ENCODE measurements around the gene ABCF1.
A peak's percentile ranks its signal among the peaks of the same experiment; 100 is the strongest.
"Not testable (repeated sequence)": the region's sequence is repeated elsewhere in the genome, so short reads cannot be mapped to it uniquely, and the experiment has no call there.

Gene ABCF1

DNA sequence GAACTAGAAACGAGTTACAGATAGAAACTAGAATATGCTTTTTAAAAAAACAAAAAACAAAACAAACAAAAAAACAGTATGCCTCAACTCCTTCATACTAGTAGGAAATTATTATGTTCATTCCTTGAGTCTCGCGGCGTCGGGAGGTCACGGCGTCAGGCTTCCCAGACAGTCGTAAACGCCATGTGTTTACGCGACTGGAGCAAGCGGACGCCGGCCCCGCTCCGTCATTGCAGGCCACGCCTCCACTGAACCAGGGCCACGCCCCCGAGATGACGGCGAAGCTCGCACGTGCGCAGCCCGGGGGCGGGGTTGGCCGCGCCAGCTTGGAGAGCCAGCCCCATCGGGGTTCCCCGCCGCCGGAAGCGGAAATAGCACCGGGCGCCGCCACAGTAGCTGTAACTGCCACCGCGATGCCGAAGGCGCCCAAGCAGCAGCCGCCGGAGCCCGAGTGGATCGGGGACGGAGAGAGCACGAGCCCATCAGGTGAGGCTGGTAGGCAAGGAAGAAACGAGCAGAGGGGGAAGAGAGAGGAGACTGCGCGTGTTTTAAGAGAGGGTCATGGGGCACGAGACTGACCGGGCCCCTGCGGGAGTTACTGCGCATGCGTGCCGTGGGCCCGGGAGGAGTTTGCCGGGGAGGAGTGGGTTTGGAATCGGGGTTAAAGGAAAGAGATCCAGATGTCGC lies at the start of gene ABCF1:
TSS of gene ABCF1 (plus strand) at position 368 of the 687 bp plus-strand sequence. CDS start at position 414, 46 bp downstream.
- peak; percentile 99 for DNase-seq

DNA sequence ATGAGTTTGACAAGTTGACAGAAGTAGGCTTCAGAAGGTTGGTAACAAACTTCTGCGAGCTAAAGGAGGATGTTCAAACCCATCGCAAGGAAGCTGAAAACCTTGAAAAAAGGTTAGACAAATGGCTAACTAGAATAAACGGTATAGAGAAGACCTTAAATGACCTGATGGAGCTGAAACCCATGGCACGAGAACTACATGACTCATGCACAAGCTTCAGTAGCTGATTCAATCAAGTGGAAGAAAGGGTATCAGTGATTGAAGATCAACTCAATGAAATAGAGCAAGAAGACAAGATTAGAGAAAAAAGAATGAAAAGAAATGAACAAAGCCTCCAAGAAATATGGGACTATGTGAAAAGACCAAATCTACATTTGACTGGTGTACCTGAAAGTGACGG lies 49.3 kb upstream of the ABCF1 start:
- DNase-seq, result not testable (repeated sequence)

DNA sequence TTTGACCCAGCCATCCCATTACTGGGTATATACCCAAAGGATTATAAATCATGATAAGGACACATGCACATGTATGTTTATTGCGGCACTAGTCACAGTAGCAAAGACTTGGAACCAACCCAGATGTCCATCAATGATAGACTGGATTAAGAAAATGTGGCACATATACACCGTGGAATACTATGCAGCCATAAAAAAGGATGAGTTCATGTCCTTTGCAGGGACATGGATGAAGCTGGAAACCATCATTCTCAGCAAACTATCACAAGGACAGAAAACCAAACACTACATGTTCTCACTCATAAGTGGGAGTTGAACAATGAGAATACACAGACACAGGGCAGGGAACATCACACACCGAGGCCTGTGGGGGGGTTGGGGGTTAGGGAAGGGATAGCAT lies 44.8 kb upstream of the ABCF1 start:
- not testable (repeated sequence) for DNase-seq

DNA sequence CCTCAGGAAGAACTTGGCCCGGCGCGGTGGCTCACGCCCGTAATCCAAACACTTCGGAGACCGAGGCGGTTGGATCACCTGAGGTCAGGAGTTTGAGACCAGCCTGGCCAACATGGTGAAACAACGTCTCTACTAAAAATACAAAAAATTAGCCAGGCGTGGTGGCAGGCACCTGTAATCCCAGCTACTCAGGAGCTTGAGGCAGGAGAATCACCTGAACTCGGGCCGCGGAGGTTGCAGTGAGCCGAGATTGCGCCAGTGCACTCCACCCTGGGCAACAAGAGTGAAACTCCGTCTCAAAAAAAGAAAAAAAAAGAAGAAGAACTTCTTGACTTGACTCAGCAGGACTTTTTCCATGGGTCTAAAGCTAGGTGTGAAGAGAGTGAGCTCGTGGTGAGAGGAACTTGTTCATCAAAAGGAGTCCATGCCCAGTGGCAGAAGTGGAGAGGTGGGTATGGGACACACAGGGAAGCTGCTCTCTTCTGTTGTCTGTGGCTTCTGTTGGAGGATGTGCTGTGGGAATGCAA lies 41.8 kb upstream of the ABCF1 start:
- DNase-seq, result peak; percentile 47

DNA sequence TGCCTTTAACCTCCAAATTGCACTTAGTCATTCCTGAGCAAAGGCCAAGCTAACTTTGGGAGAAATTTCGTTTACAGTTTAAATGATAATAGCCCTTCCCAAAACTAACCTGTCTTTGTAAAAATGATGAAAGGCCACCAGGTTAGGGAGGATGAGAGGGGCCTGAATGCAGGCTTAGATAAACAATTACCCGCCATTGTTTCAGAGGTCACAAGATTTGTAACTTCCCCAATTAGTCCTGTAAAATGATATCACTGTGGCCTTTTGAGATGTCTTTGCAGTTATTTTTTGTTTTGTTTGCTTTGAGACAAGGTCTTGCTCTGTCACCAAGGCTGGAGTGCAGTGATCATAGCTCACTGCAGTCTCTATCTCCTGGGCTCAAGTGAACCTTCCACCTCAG lies 41.2 kb upstream of the ABCF1 start:
- DNase-seq, result no peak

DNA sequence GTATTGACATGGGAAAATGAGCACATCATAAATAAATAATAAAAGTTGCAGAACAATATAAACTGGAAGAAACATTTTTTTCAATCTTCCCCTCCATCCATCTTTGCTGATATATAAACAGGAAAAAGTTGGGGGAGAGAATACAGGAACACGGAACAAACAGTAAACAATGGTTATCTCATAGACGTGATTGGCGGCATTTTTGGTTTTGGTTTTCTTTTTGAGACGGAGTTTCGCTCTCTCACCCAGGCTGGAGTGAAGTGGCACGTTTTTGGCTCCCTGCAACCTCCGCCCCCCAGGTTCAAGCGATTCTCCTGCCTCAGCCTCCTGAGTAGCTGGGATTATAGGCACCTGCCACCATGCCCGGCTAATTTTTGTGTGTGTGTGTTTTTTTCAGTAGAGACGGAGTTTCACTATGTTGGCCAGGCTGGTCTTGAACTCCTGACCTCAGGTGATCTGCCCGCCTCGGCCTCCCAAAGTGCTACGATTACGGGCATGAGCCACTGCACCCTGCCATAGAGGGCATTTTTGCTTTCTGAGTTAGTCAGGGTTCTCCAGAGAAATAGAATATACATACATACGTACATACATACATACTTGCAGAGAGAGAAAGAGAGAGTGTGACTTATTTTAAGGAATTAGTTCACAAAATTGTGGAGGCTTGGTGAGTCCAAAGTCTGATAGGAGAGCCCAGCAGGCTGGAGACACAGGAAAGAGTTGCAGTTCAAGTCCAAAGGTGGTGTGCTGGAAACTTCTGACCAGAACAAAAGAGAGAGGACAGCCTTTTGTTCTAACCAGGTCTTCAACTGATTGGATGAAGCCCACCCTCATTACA lies 37.6 kb upstream of the ABCF1 start:
- no peak for DNase-seq

DNA sequence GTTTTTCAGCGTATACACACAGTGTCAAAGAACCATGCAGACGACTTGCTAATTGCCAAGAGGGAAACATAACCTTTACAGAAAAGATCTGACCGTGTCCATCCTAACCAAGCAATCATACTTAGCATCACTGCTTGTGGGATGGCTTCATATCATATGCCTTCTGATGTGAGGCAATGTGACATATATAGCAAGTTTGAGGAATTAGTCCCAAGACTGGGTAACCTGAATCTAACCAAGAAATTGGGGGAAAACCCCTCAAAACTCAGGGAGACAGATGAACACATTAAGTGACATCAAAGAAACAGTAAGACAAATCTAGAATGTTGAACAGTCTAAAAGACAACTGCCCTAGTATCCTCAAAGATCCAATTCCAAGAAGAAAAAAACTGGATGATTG lies 33.3 kb upstream of the ABCF1 start:
- no peak for DNase-seq

DNA sequence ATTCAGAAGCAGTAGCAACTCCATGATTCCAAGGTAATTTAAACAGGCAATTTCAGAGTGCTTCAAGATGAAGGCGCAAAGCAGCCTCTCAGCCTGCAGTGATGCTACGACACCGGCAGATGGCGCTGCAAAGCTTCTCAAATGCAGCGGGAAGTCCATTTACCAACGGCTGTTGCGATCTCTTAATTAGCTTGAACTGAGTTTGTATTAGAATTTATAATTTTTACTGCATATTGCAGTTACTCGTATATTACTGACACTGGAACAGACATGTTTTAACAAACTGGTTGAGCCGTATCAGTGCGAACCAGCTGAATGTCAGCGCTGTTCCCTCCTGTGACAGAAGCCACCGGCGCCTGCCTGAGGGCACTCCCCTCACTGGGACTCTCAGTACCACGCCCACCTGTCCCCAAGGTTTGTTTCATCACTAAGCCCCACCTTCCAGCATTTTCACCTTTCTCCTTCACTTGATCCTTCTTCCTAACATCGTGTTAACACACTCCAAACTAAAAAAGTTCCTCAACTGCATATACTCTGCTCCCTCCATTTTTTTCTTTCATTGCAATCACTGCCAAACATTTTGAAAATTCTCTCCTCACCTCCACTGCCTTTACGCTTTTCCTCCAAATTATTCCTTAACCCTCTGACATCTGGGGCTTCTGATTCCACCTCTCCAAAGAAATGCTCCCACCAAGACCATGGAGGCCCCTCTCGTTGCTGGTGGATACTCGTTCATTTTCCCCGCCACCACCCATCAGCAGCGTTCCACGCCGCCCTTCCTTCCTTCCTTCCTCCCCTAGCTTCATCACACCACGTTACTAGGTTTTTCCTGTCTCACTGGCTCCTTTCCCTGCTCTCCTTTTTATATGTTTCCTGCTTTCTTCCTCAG lies 29.5 kb upstream of the ABCF1 start:
- DNase-seq, result peak; percentile 77

DNA sequence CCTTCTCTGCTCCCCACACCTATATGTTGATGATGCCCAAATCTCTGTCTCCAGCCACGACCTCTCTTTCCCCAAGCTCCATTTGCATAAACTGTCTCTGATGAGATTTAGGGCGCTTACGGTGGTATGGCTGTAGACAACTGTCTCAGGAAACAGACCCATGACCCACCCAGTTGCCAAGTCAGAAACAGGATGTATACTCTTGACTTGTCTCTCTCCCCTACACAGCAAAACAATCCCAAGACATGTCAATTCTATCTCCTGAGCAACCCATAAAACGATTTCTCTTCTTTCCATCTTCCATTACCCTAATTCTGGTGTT lies 28.9 kb upstream of the ABCF1 start:
- no peak for DNase-seq

DNA sequence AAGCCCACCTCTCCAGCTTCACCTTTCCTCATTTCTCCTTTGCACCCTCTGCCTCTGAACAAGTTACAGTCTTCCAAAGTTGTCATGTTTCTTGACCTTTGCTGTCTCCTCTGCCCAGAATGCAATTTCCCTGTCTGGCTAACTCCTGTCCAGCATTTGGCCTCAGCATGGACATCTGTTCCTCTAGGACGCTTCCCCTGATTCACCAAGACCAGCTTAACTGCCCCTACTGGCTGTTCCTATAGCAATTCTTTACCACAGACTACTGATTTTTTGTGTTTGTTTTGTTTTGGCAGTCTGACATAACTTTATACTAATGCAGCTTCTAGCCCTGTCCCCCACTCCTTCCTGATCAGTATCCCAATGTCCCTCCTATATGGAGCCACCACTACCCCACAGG lies 28.3 kb upstream of the ABCF1 start:
- no peak for DNase-seq

DNA sequence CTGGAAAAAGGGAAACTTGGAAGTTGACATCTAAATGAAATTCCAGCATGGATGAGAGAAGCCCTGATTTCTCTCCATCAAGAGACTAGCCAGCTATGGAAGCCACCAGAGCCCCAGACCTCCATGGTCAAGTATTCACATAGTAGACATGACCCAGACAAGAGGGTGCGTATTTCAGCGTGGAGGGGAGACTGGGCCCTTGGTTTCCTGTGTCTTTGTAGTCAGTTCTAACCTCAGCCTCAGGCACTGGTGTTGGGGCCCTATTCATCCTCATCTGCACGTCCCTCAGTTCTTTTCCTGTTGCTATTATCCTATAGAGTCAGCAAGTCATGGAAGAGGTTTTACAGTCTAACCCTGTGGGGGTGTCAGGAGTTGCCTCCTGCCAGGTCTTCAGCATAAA lies 27.4 kb upstream of the ABCF1 start:
- DNase-seq, result no peak

DNA sequence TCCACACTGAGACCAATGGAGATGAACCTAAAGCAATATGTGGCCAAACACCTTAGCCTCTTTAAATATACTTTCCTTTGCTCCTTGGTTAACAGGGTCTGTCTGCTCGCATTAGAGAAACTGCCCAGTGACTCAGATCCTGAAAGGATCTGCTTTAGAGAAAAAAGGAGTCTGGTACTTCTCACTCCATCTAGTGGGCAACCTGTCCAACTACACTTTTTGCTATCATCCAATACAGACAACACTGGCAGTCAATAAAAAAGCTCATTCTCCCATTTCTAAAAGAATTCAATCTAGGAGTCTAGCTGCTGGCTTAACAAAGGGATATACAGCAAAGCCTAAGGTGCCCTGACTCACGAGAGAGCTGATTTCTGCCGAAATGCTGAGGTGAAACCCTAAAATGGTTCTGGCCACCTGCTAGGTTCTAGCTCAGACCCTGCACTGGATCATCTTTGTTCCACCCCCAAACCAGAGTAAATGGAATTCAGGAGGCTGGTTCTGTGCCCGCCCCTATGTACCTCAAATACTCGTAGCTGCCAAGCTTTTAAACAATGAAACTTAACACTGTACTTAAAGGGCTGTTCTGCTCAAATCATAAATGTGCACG lies 26.5 kb upstream of the ABCF1 start:
- DNase-seq, result no peak

DNA sequence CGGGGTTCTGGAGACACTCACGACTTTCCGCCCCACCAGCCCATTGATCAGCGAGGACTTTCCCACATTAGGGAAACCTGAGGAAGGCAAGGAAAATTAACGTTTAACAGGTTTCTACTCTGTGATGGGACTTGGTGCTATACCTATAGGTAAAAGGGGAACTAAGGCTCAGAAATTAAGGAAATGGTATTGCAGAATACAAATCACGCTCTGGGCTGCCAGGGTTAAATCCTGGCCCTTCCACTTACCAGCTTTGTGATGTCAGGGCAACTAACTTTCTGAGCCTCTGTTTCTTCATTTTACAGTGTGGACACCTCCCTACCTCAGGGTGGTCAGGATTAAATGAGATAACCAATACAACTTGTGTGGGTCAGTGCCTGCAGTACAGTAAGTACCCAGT lies 23.8 kb upstream of the ABCF1 start:
- DNase-seq, result no peak

DNA sequence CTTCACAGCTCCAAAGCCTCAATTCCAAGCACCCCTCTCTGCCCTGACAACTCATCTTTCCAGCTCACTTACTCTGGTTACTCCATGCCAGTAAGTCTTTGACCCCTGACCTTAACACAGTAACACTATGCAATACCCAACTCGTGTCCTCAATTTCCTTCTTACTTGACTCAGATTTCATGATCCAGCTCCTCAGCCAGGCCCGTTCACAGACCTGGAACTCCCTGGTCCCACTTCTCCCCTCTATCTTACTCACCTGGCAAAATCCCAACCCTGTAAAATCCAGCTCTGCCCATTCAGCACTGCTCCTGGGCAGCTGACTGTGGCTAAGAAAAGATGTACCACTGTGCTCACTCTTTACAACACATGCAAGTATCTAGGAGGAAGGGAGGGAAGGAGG lies 22.9 kb upstream of the ABCF1 start:
- DNase-seq, result no peak

DNA sequence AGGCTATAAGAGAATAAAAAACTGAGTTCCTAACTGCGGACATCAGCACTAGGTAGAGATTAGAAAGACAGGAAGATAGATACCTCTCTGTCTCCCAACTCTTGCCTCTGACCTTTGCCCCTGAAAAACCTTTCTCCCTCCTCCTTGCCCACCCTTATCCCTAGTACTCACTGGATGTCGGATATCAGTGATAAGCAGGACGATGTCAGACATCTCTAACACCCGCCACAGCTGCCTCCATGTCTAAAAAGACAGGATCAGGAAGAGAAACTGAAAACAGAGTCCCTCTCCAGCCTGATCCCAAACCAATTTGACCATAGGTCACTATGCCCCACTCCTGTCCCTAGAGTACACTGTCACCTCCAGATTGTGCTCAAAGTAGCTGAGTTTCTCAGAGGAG lies 16.8 kb upstream of the ABCF1 start:
- DNase-seq, result no peak

DNA sequence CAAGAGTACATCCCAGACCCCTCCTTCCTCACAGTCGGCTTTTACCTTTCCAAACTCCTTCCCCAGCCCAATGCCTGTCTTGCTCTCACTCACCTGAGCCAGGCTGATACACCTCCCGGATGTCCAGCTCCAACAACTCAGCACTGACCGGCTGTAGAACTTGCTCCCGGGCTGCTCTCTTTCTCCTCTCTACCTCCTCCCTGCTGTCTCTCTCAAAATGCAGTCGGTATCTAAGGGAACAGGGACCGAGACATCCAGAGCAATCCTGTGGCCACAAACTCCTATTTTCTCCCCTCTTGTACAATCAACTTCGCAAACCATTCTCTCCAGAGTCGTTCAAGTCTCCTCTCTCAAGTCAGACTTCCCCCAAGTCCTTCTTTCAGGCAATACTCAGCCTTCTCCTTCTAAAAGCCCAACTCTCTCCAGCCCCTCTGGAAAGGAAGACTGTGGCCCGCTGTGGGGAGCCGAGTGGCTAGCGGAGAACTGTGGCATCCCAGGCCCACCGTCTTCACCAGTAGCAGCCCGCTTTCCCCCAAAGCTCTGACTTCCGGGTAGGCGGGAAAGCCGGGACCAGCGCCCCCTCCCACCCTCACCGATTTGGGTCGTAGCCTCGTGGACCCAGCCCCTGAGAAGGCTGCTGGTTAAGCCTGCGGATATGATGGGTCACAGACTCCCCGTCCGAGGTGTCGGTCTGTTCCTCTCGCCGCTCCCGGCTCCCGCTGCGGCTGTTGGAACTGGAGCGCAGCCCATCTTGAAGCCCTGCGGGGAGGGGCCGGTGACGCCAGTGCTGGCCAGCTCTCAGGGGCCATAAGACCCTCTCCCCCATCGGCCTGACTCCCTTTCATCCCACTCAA lies 16.1 kb upstream of the ABCF1 start:
- DNase-seq, result no peak

DNA sequence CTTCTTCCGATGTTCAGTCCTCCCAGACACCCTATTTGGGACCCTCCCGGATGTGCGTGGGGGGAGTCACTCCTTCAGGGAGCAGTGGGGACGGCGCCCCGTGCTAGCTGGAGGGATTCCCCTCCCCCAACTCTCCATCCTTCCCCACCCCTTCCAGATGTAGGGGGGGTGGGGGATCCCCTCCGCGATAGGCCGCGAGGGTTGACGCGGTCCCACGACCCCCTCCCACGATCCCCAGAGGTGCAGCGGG lies 15.5 kb upstream of the ABCF1 start:
- no peak for DNase-seq

DNA sequence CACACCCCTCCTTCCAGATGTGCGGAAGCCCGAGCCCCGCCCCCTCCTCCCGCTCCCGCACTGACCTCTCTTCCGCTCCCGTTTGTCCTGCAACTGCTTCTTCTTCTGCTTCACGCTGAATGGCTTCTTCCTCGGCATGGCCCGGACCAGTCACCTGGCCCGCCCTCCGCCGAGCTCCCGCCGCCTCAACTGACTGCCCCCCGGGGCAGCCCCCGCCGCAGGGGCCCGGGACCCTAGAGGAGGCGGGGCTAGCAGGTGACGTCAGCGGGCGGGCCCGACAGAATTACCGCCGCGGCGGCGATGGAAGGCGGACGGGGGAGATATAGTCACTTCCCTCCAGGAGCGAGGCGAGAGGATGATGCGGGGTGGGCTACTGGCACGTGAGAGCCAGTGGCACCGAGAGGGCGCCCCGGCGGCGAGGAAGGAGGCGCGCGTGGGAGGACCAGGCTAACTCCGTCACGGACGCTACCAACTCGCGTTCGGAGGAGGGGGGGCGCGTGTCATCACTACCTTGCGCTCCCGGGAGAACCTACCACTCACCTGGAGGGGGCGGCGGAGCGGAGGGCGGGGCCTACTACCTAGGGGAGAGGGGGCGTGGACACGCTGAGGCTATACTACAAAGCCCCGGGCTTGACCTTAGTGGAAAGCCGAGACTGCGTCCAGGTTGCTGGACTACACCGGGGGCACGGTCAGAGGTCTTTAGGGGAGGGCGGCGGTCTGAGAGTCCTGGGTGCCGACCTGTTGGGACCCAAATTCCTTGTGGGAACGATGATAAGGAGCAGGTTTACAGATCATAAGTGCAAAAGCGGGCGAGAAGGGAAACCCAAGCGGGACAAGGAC lies 15.0 kb upstream of the ABCF1 start, which contains the start of gene GNL1:
TSS of gene GNL1 (minus strand) at position 424 of the 840 bp plus-strand sequence. CDS start at position 138, 286 bp downstream.
- DNase-seq, result peak; percentile 99

DNA sequence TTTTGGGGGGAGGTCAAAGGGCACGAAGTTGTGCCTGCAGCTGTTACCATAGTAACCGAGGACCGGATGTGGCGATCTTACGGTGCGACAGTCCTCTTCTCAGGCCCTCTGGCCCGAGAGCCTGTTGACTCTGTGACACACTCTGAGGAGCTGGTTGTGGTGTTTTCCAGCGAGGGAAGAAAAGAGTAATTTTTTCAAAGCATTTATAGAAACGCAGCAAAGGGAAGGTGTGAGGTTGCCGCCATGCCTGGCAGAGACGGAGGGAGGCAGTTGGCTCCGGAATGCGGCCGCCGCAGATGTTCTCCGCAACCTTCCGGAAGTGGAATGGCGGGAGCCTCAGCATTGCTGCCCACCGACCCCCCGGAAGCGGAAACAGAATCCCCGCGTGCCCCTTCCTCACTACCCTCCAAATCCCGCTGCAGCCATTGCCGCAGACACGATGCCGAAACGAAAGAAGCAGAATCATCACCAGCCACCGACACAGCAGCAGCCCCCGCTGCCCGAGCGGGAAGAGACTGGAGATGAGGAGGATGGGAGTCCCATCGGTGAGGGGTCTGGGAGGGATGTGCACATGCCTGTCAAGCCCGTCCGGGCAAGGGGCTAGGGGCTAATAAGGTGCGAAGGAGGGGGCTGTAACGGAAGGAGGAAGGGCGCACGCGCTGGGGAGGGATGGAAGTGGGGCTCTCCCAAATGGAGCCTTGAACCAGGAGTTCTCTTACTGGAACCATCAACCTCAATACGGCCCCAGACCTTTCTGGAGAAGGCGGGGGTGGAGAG lies 14.1 kb upstream of the ABCF1 start, which contains the start of gene PRR3:
TSS of gene PRR3 (plus strand) at position 390 of the 777 bp plus-strand sequence. CDS start at position 440, 50 bp downstream.
- DNase-seq, result peak; percentile 80

DNA sequence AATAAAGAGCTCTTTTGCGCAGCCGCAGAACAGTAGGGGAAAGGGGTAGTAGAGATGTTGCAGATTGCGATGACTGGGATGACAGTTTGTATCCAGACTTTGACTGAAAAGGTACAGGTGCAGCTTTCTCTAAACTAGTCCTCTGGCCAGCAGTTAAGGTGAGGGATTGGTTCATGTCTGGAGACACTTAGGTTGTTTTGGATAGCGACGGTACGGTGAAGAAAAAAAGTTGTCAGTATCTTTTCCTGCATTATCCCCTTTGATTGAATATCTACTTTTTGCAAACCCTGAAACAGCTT lies 13.6 kb upstream of the ABCF1 start:
- DNase-seq, result no peak

All from stimulated activated CD4-positive, alpha-beta T cell treated with anti-CD3 and anti-CD28 coated beads, Interleukin-12 subunit alpha, Interleukin-12 subunit beta, amount 100 ng/mL, for 4 hours (primary cell).